ENCODE measurements around the gene TUBGCP2. TPM values are rescaled to one million over a fixed set of nuclear protein-coding genes. Genes with fewer than 3 reads are reported as not detected.

TUBGCP2 gene
- total and polyA plus RNA-seq, 2 of the 13 experiments (the other 11 are each of a cell fraction or from before 2014, with no cell fraction given): 21.3 to 34.5 TPM

- intact Hi-C loops (cut with micrococcal nuclease; ENCODE audit: unreplicated experiment) (no loop called here), in situ Hi-C loops (cut with HindIII; ENCODE audit: extremely low pct_ligation_motif_present, low pct_unique_long_range_greater_than_20kb) (no loop called here)
- ChIA-PET POLR2A (no interaction called here), CTCF (ENCODE audit: low intra/inter-chr PET ratio, low total read pairs) (no interaction called here)
- TF ChIP-seq HBP1 (CRISPR knock-in tag; IDR thresholded peaks at IDR 0.05; ENCODE audit: low read depth) (no peak), SP2 (CRISPR knock-in tag; IDR thresholded peaks at IDR 0.05) (no peak)
- no peaks in the 10 kb centered on the region for H3K9me3 ChIP-seq (ENCODE audit: low read length)
- no peaks in the 10 kb centered on the region for H3K36me3 ChIP-seq (replicated peaks in 1 of 2; ENCODE audit: control insufficient read depth in 1 of 2, insufficient read depth in 2 of 2, low read length in 2 of 2)
- 0 out of 2 replicates have a peak, but pooled peaks cover 3% of the 10 kb centered on the region for H4K20me1 ChIP-seq (ENCODE audit: insufficient read depth, low read length)
- ATAC-seq (no peak), DNase-seq (ENCODE audit: low spot score) (no peak), FAIRE-seq (no peak)
- H3K27ac ChIP-seq (ENCODE audit: extremely low read length, insufficient read depth, low read length): no peak overlapping the region
- H3K4me2 ChIP-seq (ENCODE audit: low read depth, low read length): no peak overlapping the region
- H3K27me3 ChIP-seq (ENCODE audit: control insufficient read depth in 1 of 2, insufficient read depth in 2 of 2, low read length in 2 of 2): peaks cover 22 to 80% of the 10 kb centered on the region in 2 experiments
- BruUV-seq (replicated peaks): no TSS peak
- WGBS (ENCODE audit: low lambda C conversion rate): 20% methylated on average over 12 of the region's 15 CpGs
- no peak overlapping the region for H3K9ac ChIP-seq (ENCODE audit: insufficient read depth, low read depth, low read length)
- 0 out of 2 replicates have a peak, but pooled peaks cover 2% of the 10 kb centered on the region for H3K4me1 ChIP-seq (ENCODE audit: insufficient read depth, low read length)
- H3K4me3 ChIP-seq (replicated peaks in 1 of 3; ENCODE audit: insufficient read depth in 1 of 3, low read depth in 2 of 3, low read length in 3 of 3): no peak overlapping the region
- H2AFZ ChIP-seq (ENCODE audit: low read length): no peak overlapping the region
- H3K79me2 ChIP-seq (ENCODE audit: insufficient read depth, low read length): no peaks in the 10 kb centered on the region
These were observed 68.7 kb downstream of the TUBGCP2 start for GRCh38 chr10:133239990-133240389.

GRCh38 chr10:133238466-133238804 lies 70.2 kb downstream of the TUBGCP2 start:
- H3K9me3 ChIP-seq (ENCODE audit: low read length): no peaks in the 10 kb centered on the region
- H2AFZ ChIP-seq (ENCODE audit: low read length): no peak overlapping the region
- ChIA-PET POLR2A (no interaction called here), CTCF (ENCODE audit: low intra/inter-chr PET ratio, low total read pairs) (no interaction called here)
- TF ChIP-seq, protein P1, sequence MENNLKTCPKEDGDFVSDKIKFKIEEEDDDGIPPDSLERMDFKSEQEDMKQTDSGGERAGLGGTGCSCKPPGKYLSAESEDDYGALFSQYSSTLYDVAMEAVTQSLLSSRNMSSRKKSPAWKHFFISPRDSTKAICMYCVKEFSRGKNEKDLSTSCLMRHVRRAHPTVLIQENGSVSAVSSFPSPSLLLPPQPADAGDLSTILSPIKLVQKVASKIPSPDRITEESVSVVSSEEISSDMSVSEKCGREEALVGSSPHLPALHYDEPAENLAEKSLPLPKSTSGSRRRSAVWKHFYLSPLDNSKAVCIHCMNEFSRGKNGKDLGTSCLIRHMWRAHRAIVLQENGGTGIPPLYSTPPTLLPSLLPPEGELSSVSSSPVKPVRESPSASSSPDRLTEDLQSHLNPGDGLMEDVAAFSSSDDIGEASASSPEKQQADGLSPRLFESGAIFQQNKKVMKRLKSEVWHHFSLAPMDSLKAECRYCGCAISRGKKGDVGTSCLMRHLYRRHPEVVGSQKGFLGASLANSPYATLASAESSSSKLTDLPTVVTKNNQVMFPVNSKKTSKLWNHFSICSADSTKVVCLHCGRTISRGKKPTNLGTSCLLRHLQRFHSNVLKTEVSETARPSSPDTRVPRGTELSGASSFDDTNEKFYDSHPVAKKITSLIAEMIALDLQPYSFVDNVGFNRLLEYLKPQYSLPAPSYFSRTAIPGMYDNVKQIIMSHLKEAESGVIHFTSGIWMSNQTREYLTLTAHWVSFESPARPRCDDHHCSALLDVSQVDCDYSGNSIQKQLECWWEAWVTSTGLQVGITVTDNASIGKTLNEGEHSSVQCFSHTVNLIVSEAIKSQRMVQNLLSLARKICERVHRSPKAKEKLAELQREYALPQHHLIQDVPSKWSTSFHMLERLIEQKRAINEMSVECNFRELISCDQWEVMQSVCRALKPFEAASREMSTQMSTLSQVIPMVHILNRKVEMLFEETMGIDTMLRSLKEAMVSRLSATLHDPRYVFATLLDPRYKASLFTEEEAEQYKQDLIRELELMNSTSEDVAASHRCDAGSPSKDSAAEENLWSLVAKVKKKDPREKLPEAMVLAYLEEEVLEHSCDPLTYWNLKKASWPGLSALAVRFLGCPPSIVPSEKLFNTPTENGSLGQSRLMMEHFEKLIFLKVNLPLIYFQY (CRISPR knock-in tag; IDR thresholded peaks at IDR 0.05; ENCODE audit: borderline replicate concordance): no peak
- TF ChIP-seq FOXA3 (CRISPR knock-in tag; IDR thresholded peaks at IDR 0.05): no peak
- peak; percentile 21; the same call in 1 of the 2 replicates for TF ChIP-seq CREB1 (IDR thresholded peaks at IDR 0.05)
- no peak for TF ChIP-seq CREB1 (CRISPR knock-in tag; IDR thresholded peaks at IDR 0.05)
- peaks cover 21 to 79% of the 10 kb centered on the region in 2 experiments for H3K27me3 ChIP-seq (ENCODE audit: control insufficient read depth in 1 of 2, insufficient read depth in 2 of 2, low read length in 2 of 2)
- H3K4me2 ChIP-seq (ENCODE audit: low read depth, low read length): no peak overlapping the region
- H3K79me2 ChIP-seq (ENCODE audit: insufficient read depth, low read length): no peaks in the 10 kb centered on the region
- FAIRE-seq (no peak), DNase-seq (ENCODE audit: low spot score) (no peak), ATAC-seq (no peak)
- intact Hi-C loops (cut with micrococcal nuclease; ENCODE audit: unreplicated experiment): no loop called here
- no peak overlapping the region for H3K27ac ChIP-seq (ENCODE audit: extremely low read length, insufficient read depth, low read length)
- H3K4me3 ChIP-seq (replicated peaks in 1 of 3; ENCODE audit: insufficient read depth in 1 of 3, low read depth in 2 of 3, low read length in 3 of 3): no peak overlapping the region
- BruUV-seq (replicated peaks): no TSS peak
- no peaks in the 10 kb centered on the region for H3K36me3 ChIP-seq (replicated peaks in 1 of 2; ENCODE audit: control insufficient read depth in 1 of 2, insufficient read depth in 2 of 2, low read length in 2 of 2)
- 38% methylated on average over 13 of the region's 15 CpGs for WGBS (ENCODE audit: low lambda C conversion rate)
- H4K20me1 ChIP-seq (ENCODE audit: insufficient read depth, low read length): 0 out of 2 replicates have a peak, but pooled peaks cover 3% of the 10 kb centered on the region
- no peaks in the 10 kb centered on the region for H3K4me1 ChIP-seq (ENCODE audit: insufficient read depth, low read length)
- in situ Hi-C loops (cut with HindIII; ENCODE audit: extremely low pct_ligation_motif_present, low pct_unique_long_range_greater_than_20kb): no loop called here
- H3K9ac ChIP-seq (ENCODE audit: insufficient read depth, low read depth, low read length): no peak overlapping the region
